H9 (cell line): ENCODE results near the gene YWHAQ. TPM values are rescaled to one million over a fixed set of nuclear protein-coding genes. Genes with fewer than 3 reads are reported as not detected.

ENCODE experiments used
- DNase-seq: peaks from one replicate; pipeline ENCODE4 v3.0.0-alpha.2; 2017
- H2AFZ ChIP-seq: one replicate; pipeline ENCODE4 v1.6.1; 2013; ENCODE audit warnings: mild to moderate bottlenecking, low read length, control low read depth, moderate library complexity
- H2AK5ac ChIP-seq: 2 replicates; pipeline ENCODE4 v1.6.1; 2013; ENCODE audit warnings: low read length, control low read depth, mixed read lengths; ENCODE audit not compliant: insufficient read length
- H2BK120ac ChIP-seq: one replicate; pipeline ENCODE4 v1.6.1; 2013; ENCODE audit warnings: low read depth, mild to moderate bottlenecking, low read length, control low read depth, inconsistent platforms; ENCODE audit not compliant: poor library complexity, severe bottlenecking
- H2BK12ac ChIP-seq: 2 replicates; pipeline ENCODE4 v1.6.1; 2013; ENCODE audit warnings: low read length, control low read depth, mixed read lengths, low read depth; ENCODE audit not compliant: insufficient read length
- H2BK15ac ChIP-seq: 2 replicates; pipeline ENCODE4 v1.6.1; 2013; ENCODE audit warnings: low read depth, low read length, control low read depth
- H2BK20ac ChIP-seq: one replicate; pipeline ENCODE4 v1.6.1; 2013; ENCODE audit warnings: low read depth, mild to moderate bottlenecking, low read length, control low read depth, inconsistent platforms; ENCODE audit not compliant: poor library complexity, severe bottlenecking
- H2BK5ac ChIP-seq: 2 replicates; pipeline ENCODE4 v1.6.1; 2013; ENCODE audit warnings: low read length, control low read depth, mixed read lengths; ENCODE audit not compliant: insufficient read length
- H3K14ac ChIP-seq: 2 replicates; pipeline ENCODE4 v1.6.1; 2013; ENCODE audit warnings: low read length, control low read depth; ENCODE audit not compliant: insufficient read depth
- H3K18ac ChIP-seq: 2 replicates; pipeline ENCODE4 v1.6.1; 2013; ENCODE audit warnings: low read depth, mild to moderate bottlenecking, mixed read lengths, low read length, control low read depth; ENCODE audit not compliant: insufficient read length
- H3K23ac ChIP-seq: 2 replicates; pipeline ENCODE4 v1.6.1; 2013; ENCODE audit warnings: low read length, control low read depth, mixed read lengths, low read depth; ENCODE audit not compliant: insufficient read length
- H3K23me2 ChIP-seq: 2 replicates; pipeline ENCODE4 v1.6.1; 2013; ENCODE audit warnings: low read depth, mild to moderate bottlenecking, mixed read lengths, low read length, control low read depth; ENCODE audit not compliant: insufficient read length, poor library complexity, severe bottlenecking
- H3K27ac ChIP-seq: 2 replicates; pipeline ENCODE4 v1.5.1; 2013; ENCODE audit warnings: low read length, control low read depth, mixed read lengths, low read depth; ENCODE audit not compliant: insufficient read length
- H3K27me3 ChIP-seq: 2 replicates; pipeline ENCODE4 v1.6.1; 2013; ENCODE audit warnings: low read length, control low read depth, inconsistent platforms; ENCODE audit not compliant: insufficient read depth
- H3K4ac ChIP-seq: 2 replicates; pipeline ENCODE4 v1.6.1; 2013; ENCODE audit warnings: low read depth, mild to moderate bottlenecking, control low read depth, inconsistent platforms, low read length, moderate library complexity
- H3K4me1 ChIP-seq: 2 replicates; pipeline ENCODE4 v1.6.1; 2013; ENCODE audit warnings: low read length, control low read depth, inconsistent platforms; ENCODE audit not compliant: insufficient read depth
- H3K4me2 ChIP-seq: 2 replicates; pipeline ENCODE4 v1.6.1; 2013; ENCODE audit warnings: low read length, control low read depth, mixed read lengths; ENCODE audit not compliant: insufficient read length, insufficient read depth
- H3K56ac ChIP-seq: 2 replicates; pipeline ENCODE4 v1.6.1; 2013; ENCODE audit warnings: low read depth, mild to moderate bottlenecking, mixed read lengths, low read length, control low read depth; ENCODE audit not compliant: insufficient read length
- H3K79me1 ChIP-seq: 2 replicates; pipeline ENCODE4 v1.6.1; 2013; ENCODE audit warnings: low read depth, mild to moderate bottlenecking, moderate library complexity, low read length, control low read depth, inconsistent platforms; ENCODE audit not compliant: insufficient read depth, poor library complexity, severe bottlenecking
- H3K79me2 ChIP-seq: 2 replicates; pipeline ENCODE4 v1.6.1; 2013; ENCODE audit warnings: low read length, control low read depth, inconsistent platforms; ENCODE audit not compliant: insufficient read depth
- H3K9ac ChIP-seq: 2 replicates; pipeline ENCODE4 v1.6.1; 2013; ENCODE audit warnings: low read length, control low read depth, mixed read lengths; ENCODE audit not compliant: insufficient read length; ENCODE audit errors: extremely low read depth
- H3K9me3 ChIP-seq: one replicate; pipeline ENCODE4 v1.6.1; 2013; ENCODE audit warnings: low read depth, low read length, inconsistent platforms; ENCODE audit not compliant: control insufficient read depth
- H3T11ph ChIP-seq: one replicate; pipeline ENCODE4 v1.6.1; 2013; ENCODE audit warnings: mild to moderate bottlenecking, low read length, control low read depth, inconsistent platforms
- H4K20me1 ChIP-seq: one replicate; pipeline ENCODE4 v1.6.1; 2013; ENCODE audit not compliant: control insufficient read depth, insufficient read length, insufficient read depth
- H4K5ac ChIP-seq: 2 replicates; pipeline ENCODE4 v1.6.1; 2013; ENCODE audit warnings: low read depth, mild to moderate bottlenecking, mixed read lengths, low read length, control low read depth; ENCODE audit not compliant: insufficient read length
- H4K8ac ChIP-seq: replicated peaks from 2 replicates; pipeline ENCODE4 v1.6.1; 2013; ENCODE audit warnings: low read length, control low read depth, mixed read lengths, low read depth; ENCODE audit not compliant: insufficient read length
- H4K91ac ChIP-seq: 2 replicates; pipeline ENCODE4 v1.6.1; 2013; ENCODE audit warnings: low read depth, mild to moderate bottlenecking, moderate library complexity, mixed read lengths, low read length, control low read depth; ENCODE audit not compliant: insufficient read length
- H3K27ac Mint-ChIP-seq, 3 experiments: 2 replicates in 2 of 3; 3 replicates in 1 of 3; pipeline ENCODE4 v1.8.0; 2020 to 2021; ENCODE audit warnings: mixed read lengths in 3 of 3, mild to moderate bottlenecking in 1 of 3, moderate library complexity in 1 of 3
- H3K27me3 Mint-ChIP-seq: 2 replicates; pipeline ENCODE4 v1.8.0; 2021; ENCODE audit warnings: low read depth, mild to moderate bottlenecking, moderate library complexity, mixed read lengths
- H3K36me3 Mint-ChIP-seq, 3 experiments: 2 replicates in 2 of 3; 3 replicates in 1 of 3; pipeline ENCODE4 v1.8.0; 2020 to 2021; ENCODE audit warnings: low read depth in 3 of 3, mixed read lengths in 3 of 3; ENCODE audit not compliant: insufficient read depth in 1 of 3
- H3K4me1 Mint-ChIP-seq, 2 experiments: 2 replicates each; pipeline ENCODE4 v1.8.0; 2020; ENCODE audit warnings: mixed read lengths in 2 of 2
- H3K4me3 Mint-ChIP-seq, 2 experiments: 2 replicates in 1 of 2; 3 replicates in 1 of 2; pipeline ENCODE4 v1.8.0; 2020 to 2021; ENCODE audit warnings: mild to moderate bottlenecking in 2 of 2, mixed read lengths in 2 of 2, moderate library complexity in 1 of 2
- H3K9me3 Mint-ChIP-seq, 2 experiments: 2 replicates in 1 of 2; 3 replicates in 1 of 2; pipeline ENCODE4 v1.8.0; 2020; ENCODE audit warnings: mild to moderate bottlenecking in 2 of 2, mixed read lengths in 2 of 2, moderate library complexity in 1 of 2
- WGBS: extraction: QIAGEN DNeasy Blood & Tissue Kit; methylation state at CpG from one replicate; pipeline ENCODE4 v1.1.7; 2013; ENCODE audit warnings: missing lambda C conversion rate, low lambda C conversion rate, mixed read lengths; ENCODE audit not compliant: insufficient read length; ENCODE audit errors: extremely low coverage; 5-methylcytosine and 5-hydroxymethylcytosine counted together
- long read RNA-seq: library from polyadenylated mRNA; unstranded; transcript quantifications from one replicate; pipeline ENCODE4 v2.0.0, GENCODE V29; 2020
- total RNA-seq: library from RNA; stranded (reverse); gene quantifications from 2 replicates; pipeline ENCODE4 v1.2.1, GENCODE V29; 2021
- TF ChIP-seq, protein P1 (sequence below): fragments of 200-600 bp; sonication (generic); conservative IDR thresholded peaks from 3 replicates; pipeline ENCODE4 v1.8.0; 2021; ENCODE audit warnings: antibody characterized with exemption, mild to moderate bottlenecking

Gene YWHAQ
- 374 and 380 TPM in 2 replicates for total RNA-seq
- long read RNA-seq, transcript YWHAQ-202 (5 exons, 2,216 nt): minor isoform, 1,256 of 3,594 reads
- long read RNA-seq, transcript YWHAQ-201 (6 exons, 2,208 nt): major isoform, 2,244 of 3,594 reads
- long read RNA-seq, partial matches to known transcripts: 52 of 3,594 reads
- long read RNA-seq, other reads (novel, unspliced or antisense): 42 of 3,594 reads

GRCh38 chr2:9630736-9631552, at the start of gene YWHAQ:
TSS of gene YWHAQ (minus strand) at chr2:9630997. CDS start at chr2:9630452, 545 bp downstream.
- Histone ChIP-seq H3K9me3 (no peaks in the 10 kb centered on the region), H3K79me2 (peaks cover 35% of the 10 kb centered on the region; the same call in 1 of the 2 replicates), H2BK120ac (peak within 1 kb of the TSS; percentile 24), H2BK5ac (peak within 1 kb of the TSS; percentile 20), H3K27ac (peak within 1 kb of the TSS; percentile 91), H2AFZ (no peak within 1 kb of the TSS), H2BK15ac (no peak within 1 kb of the TSS), H3K4me2 (peak within 1 kb of the TSS; percentile 96), H3K9ac (peak within 1 kb of the TSS; percentile 100), H3T11ph (no peak within 1 kb of the TSS), H3K4ac (peak within 1 kb of the TSS; percentile 86; the same call in 1 of the 2 replicates), H3K14ac (peak within 1 kb of the TSS; percentile 100), H3K79me1 (no peaks in the 10 kb centered on the region), H3K18ac (peak within 1 kb of the TSS; percentile 99), H3K56ac (no peak within 1 kb of the TSS), H4K20me1 (no peaks in the 10 kb centered on the region), H4K91ac (peak within 1 kb of the TSS; percentile 95), H3K23me2 (peaks cover 18% of the 10 kb centered on the region), H3K4me1 (no peaks in the 10 kb centered on the region), H3K27me3 (no peaks in the 10 kb centered on the region; the same call in 1 of the 2 replicates), H4K8ac (no peak within 1 kb of the TSS), H2AK5ac (no peak within 1 kb of the TSS), H3K23ac (no peak within 1 kb of the TSS), H4K5ac (peak within 1 kb of the TSS; percentile 97), H2BK20ac (no peak within 1 kb of the TSS), H2BK12ac (peak within 1 kb of the TSS; percentile 8)
- no CpG with 5 or more reads among the region's 84 CpGs for WGBS
- H3K36me3 Mint-ChIP-seq: peaks cover 28 to 41% (median 39%) of the 10 kb centered on the region in 3 experiments
- TF ChIP-seq, protein P1, sequence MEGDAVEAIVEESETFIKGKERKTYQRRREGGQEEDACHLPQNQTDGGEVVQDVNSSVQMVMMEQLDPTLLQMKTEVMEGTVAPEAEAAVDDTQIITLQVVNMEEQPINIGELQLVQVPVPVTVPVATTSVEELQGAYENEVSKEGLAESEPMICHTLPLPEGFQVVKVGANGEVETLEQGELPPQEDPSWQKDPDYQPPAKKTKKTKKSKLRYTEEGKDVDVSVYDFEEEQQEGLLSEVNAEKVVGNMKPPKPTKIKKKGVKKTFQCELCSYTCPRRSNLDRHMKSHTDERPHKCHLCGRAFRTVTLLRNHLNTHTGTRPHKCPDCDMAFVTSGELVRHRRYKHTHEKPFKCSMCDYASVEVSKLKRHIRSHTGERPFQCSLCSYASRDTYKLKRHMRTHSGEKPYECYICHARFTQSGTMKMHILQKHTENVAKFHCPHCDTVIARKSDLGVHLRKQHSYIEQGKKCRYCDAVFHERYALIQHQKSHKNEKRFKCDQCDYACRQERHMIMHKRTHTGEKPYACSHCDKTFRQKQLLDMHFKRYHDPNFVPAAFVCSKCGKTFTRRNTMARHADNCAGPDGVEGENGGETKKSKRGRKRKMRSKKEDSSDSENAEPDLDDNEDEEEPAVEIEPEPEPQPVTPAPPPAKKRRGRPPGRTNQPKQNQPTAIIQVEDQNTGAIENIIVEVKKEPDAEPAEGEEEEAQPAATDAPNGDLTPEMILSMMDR: no peak
- DNase-seq: peak; percentile 99
- peak within 1 kb of the TSS; percentile 98 to 99 for H3K4me3 Mint-ChIP-seq
- peak within 1 kb of the TSS; percentile 99 for H3K27ac Mint-ChIP-seq
- H3K9me3 Mint-ChIP-seq: peaks cover 0 to 2% of the 10 kb centered on the region in 2 experiments; a peak in 1 of 5 replicates
- H3K4me1 Mint-ChIP-seq: peaks cover 39 to 42% of the 10 kb centered on the region in 2 experiments
- peaks cover 36% of the 10 kb centered on the region for H3K27me3 Mint-ChIP-seq
